GM10266 (cell line): ENCODE measurements around the gene SORBS1.

Source experiments
- DNase-seq: peaks from one replicate; pipeline ENCODE4 v3.0.0; 2012; ENCODE audit errors: extremely low spot score
- TF ChIP-seq, protein P1 (sequence below): IDR thresholded peaks from 2 replicates; pipeline ENCODE4 v1.5.1; 2012; ENCODE audit warnings: mild to moderate bottlenecking, low read depth; ENCODE audit not compliant: control insufficient read depth, insufficient read depth; ENCODE audit errors: missing control alignments

Gene SORBS1

DNA sequence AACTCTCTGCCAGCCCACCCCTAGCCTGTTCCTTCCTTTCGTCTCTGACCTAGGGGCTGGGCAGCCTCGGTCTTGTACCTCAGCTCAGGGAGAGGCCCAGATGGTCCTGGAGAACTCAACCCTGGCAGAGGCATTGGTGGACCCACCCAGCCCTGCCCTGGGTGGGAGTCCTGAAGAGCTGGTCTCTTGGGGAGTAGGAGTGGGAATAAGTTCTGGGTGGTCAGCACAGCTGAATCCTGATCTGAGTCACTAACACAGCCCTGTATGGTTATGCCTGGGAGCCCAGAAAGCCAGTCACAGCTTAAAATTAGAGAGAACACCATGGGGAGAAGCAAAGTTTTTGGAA lies 84.0 kb downstream of the SORBS1 start:
- TF ChIP-seq, protein P1, sequence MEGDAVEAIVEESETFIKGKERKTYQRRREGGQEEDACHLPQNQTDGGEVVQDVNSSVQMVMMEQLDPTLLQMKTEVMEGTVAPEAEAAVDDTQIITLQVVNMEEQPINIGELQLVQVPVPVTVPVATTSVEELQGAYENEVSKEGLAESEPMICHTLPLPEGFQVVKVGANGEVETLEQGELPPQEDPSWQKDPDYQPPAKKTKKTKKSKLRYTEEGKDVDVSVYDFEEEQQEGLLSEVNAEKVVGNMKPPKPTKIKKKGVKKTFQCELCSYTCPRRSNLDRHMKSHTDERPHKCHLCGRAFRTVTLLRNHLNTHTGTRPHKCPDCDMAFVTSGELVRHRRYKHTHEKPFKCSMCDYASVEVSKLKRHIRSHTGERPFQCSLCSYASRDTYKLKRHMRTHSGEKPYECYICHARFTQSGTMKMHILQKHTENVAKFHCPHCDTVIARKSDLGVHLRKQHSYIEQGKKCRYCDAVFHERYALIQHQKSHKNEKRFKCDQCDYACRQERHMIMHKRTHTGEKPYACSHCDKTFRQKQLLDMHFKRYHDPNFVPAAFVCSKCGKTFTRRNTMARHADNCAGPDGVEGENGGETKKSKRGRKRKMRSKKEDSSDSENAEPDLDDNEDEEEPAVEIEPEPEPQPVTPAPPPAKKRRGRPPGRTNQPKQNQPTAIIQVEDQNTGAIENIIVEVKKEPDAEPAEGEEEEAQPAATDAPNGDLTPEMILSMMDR: no peak
- no peak for DNase-seq

DNA sequence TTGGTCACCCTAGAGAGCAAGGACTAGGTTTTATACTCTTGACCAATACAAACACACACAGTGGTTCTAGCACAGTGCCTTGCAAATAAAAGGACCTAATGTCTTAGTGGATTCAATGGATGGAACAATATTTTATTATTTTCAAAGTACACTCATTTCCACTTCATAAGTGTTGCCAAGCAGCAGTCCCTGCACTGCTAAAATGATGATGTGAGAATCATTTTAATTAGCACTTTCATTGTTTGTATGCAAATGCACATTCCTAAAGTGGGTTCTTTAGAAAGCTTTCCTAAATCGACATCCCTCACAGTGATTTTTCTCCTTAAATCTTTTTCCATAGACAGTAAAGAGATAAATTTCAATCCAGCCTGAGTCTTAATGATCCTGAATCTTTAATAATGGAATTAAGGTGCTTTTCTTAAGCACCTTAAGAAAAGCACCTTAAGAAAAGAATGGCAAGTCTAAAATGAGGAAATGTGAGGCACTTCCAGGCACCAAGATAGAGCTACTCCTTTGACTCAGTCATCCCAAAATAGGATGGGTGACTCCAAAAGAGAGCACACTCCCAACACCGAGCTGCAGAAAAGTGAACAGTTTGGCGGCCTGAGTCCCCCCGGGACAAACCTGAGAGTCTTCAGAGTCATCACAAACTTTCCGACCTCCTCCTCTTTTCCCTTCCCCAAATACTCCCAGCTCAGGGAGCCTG lies 84.5 kb downstream of the SORBS1 start:
- DNase-seq: no peak
- TF ChIP-seq, protein P1: no peak

- TF ChIP-seq, protein P1: no peak
- no peak for DNase-seq
These were observed 85.2 kb downstream of the SORBS1 start for GRCh38 chr10:95475827-95476468.

GRCh38 chr10:95475003-95475383 lies 86.2 kb downstream of the SORBS1 start:
- TF ChIP-seq, protein P1: no peak
- no peak for DNase-seq

GRCh38 chr10:95474228-95475002 lies 86.8 kb downstream of the SORBS1 start:
- no peak for DNase-seq

DNA sequence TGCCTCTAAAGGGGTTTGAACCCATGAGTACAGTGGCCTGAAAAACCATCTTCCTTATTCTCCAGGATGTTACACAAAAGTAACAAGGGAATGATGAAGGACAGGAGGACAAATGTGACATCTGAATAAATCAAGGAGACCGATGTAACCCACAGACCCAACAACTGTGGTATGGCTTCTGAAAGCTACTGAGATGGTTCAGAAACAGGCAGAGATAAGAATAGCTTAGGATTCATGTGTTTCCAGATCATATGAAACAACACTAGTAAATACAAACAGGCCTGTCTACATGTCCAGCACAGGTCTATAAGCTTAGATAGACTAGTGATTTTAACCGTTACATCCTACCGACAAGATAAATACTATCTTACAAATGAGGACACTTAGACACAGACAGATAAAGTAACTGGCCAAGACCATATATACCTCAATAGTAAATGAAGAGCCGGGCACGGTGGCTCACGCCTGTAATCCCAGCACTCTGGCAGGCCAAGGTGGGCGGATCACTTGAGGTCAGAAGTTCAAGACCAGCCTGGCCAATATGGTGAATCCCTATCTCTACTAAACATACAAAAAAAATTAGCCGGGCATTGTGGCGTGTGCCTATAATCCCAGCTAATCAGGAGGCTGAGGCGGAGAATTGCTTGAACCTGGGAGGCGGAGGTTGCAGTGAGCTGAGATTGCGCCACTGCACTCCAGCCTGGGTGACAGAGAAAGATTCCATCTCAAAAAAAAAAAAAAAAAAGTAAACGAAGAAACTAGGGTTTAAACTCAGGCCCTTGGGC lies 88.7 kb downstream of the SORBS1 start:
- no peak for DNase-seq
- TF ChIP-seq, protein P1: no peak

More at GRCh38 chr10:95474228-95475002, 86.8 kb downstream of the SORBS1 start:
- TF ChIP-seq, protein P1: no peak

DNA sequence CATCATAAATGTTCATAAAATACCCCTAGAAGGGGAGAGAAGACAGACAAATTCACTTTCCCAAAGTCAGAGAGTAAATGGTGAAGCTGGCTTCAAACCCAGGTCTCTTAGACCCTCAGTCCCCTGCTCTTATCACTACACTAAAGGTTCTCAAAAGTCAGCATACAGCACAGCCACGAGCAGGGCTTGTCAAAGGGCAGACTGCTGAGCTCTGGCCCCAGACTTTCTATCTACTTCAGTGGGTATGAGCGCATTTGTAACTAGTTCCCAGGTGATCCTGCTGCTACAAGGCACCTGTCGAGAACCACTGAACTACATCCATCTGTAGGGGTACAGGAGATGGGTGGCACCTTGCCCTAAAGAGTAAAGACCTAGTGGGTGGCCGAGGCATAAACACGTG lies 91.5 kb downstream of the SORBS1 start:
- TF ChIP-seq, protein P1: no peak

More for the DNA sequence above, 91.5 kb downstream of the SORBS1 start:
- no peak for DNase-seq
